ENCODE data around the gene CCDC40.
A peak's percentile ranks its signal among the peaks of the same experiment; 100 is the strongest.

The CCDC40 gene

DNA sequence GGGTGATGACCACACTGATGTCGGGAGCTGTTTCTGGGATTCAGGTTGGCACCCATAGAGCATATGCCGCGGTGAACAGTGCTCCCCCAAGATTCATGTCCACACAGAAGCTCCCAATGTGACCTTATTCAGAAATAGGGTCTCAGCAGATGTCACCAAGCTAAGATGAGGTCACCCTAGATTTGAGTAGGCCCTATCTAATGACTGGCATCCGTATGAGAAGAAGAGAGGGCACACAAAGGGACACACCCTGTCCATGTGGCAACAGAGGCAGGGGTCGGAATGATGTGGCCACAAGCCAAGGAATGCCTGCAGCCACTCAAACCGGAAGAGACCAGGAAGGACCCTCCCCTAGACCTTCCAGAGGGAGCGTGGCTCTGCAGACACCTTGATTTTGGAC lies 36.3 kb upstream of the CCDC40 start:
- no peak for DNase-seq (ENCODE audit: low read depth)

- no peak for DNase-seq (ENCODE audit: low read depth)
Measured at GRCh38 chr17:80000981-80001775, 35.3 kb upstream of the CCDC40 start.

DNA sequence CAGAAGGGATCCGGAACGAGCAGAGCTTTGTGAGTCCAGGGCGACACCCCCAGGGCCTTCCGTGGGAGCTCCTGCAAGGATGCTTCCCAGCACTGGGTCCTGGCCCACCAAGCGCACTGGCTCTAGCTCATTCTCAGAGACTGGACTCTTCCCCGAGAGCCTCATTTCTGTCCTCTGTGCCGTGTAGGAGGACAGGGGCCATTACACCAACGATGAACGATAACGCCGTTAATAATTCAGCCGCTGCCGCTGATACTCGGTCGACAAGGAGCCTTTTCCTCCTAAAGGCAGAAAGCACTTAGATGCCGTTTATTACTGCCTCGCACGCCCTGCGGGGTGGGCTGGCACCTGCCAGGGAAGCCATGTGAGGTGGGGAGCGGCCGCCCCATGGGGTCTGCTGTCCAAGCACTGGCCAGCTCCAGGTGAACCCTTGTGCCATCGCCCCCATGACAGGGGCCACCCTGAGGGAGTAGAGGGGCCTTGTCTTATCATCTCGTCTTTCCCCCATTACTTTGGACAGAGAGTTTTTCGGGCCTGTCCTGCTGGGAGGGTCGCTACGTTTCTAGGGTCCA lies 34.3 kb upstream of the CCDC40 start:
- no peak for DNase-seq (ENCODE audit: low read depth)

GRCh38 chr17:80002690-80003490 lies 33.6 kb upstream of the CCDC40 start:
- no peak for DNase-seq (ENCODE audit: low read depth)

DNA sequence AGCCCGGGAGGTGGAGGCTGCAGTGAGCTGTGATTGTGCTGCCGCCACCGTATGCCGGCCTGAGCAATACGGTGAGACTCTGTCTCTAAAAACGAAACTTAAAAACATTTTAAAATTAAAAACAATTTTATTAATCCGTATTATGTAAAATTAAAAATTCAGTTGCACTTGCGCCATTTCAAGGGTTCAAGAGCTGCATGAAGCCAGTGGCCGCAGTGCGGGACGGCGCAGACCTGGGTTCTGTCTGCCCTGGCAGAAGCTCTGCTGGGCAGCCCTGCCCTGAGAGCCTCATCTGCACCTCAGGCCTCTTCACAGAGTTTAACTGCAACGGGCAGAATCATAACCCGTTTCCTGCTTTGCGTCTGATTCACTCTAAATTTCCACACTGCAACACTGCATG lies 32.5 kb upstream of the CCDC40 start:
- no peak for DNase-seq (ENCODE audit: low read depth)

DNA sequence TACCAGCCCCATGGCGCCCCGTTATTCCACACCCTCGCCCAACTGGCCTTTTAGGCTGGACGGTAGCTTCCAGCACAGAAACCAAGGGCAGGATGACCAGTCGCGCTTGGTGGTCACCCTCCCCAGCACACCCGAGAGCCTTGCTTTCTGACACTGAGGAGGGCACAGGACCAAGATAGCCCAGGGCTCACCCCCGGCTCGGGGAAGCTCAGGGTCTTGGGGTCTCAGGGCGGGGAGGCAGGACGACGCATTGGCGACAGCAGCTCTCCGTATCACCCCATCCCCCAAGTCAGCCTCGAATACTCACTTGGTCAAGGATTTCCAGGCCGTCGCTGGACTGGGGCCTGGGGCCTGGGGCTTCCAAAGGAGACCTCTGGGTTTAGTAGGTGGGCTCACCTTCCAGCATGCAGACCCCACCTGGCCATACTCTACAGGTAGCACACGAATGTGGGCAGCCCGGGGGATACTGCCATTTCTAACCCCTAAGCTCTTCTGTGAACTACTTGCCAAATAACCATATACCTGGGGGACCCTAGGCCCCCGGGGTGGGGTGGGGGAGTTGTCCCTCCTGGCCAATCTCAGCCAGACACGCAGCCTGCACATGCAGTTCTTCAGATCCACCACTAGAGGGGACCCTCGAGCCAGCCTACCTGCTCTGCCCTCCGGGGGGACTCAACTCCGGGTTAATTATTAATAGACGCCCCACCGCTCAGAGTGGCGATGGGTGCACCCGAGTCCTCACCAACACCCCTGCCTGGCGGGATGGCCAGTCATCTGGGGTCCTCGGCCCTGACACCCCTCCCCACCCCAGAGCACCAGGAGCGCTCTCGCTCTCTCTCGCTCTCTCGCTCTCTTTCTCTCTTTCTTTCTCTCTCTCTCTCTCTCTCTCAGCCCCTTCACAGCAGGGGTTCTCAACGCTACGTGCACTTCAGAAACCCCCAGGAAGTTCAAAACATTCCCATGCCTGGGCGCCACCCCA lies 30.8 kb upstream of the CCDC40 start:
- no peak for DNase-seq (ENCODE audit: low read depth)

DNA sequence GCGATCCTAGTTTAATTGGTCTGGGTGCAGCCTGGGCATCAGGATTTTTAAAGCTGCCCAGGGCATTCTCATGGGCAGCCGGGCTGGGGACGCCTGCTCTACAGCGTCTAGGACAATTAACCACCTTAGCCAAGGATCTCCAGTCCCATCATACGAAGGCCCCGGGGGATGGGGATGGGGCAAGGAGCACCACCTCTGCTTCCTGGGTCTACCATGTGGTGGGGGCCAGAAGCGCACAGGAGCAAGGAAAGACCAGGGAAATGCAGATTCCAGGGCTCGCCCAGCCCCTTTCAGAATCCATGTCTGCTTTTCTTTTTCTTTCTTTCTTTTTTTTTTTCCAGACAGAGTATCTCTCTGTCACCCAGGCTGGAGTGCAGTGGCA lies 30.1 kb upstream of the CCDC40 start:
- no peak for DNase-seq (ENCODE audit: low read depth)

DNA sequence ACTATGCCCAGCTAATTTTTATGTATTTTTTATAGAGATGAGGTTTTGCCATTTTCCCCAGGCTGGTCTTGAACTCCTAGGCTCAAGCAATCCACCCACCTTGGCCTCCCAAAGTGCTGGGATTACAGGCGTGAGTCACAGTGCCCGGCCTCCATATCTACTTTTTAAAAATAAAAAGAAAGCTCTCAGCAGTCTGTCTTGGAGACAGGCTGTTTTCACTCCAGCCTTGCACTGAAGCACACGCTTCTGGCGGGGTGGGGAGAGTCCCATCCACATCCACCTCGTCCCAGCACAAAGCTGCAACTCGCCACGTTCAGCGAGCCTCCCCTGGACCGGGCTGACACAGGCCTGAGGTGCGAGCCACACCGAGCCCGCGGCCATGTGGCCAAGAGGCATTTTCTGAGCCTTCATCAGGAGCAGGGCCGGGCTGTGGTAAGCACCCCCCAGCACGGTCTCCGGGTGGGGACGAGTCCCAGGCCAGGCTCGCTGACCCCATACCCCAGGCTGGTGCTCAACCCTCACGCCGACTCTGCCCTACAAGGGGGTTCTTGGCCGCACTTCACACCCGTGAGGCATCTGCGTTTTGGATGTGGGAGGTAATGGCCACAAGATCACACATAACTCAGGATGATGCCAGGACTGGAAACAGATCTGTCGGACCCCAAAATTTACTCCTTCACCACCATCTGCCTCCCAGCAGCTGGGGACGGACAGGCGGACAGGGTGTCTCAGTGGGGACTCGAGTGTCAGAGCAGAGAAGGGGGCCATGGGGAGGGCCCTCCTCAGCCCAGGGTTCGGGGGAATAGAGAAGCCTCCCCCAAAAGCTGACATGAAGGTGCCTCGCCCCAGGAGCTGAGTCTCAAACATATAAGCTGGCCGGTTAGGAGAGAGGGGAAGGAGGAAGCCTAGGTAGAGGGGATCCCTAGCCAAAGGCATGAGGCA lies 29.4 kb upstream of the CCDC40 start:
- DNase-seq (ENCODE audit: low read depth), result no peak

DNA sequence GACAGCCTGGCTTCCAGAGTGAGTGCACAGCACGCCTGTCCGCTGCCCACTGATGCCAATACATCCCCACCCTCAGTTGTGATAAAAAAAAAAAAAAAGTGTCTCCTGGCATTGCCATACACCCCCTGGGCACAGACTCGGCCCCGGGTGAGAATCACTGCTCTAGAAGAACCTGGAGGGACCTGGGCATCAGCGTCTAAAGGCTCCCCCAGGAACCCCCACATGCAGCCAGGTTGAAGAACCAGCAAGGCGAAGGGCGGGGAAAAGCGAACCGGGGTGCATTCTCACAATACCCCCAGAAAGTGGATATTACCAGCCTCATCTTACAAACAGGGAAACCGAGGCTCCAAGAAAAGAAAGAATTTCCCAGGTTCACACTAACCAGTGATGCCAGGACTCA lies 28.5 kb upstream of the CCDC40 start:
- no peak for DNase-seq (ENCODE audit: low read depth)

DNA sequence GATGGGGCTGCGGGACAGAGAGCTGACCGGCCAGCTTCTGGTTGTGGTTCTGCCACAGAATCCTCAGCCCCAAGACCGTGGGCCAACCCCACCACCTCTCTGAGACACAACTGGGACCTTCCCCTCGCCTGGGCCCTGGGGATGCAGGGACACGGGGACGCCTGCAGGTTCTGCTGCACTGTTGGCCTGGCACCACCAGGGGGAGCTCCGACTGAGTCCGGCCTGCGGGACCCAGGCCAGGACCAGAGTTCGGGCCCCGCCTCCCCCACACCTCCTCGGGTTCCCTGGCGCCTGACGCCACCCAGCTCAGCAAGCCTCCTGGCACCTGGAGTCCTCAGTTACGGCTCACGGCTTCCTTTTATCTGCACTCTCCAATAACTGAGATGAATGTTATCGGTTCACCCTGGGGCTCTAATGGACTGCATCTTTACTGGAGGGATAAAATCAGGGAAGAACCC lies 28.0 kb upstream of the CCDC40 start:
- peak; percentile 62 for DNase-seq (ENCODE audit: low read depth)

DNA sequence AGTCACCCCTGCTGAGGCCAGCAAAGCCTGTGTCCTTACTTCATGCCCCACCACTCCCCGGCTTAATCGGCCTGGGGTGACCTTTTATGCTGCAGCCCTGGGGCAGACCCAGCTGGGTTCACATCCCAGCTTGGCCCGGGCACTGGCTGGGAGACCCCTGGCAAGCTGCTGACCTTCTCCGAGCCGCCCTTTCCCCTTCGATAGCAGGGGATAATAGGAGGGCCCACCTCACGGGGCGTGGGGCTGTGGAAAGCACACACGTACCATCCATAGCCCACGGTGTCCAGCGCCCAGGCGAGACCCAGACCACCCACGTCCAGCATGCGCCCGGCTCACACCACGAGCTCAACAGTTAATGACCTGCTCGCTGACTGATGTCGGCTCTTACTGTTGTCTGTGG lies 27.6 kb upstream of the CCDC40 start:
- no peak for DNase-seq (ENCODE audit: low read depth)

GRCh38 chr17:80009391-80010282 lies 26.8 kb upstream of the CCDC40 start:
- no peak for DNase-seq (ENCODE audit: low read depth)

DNA sequence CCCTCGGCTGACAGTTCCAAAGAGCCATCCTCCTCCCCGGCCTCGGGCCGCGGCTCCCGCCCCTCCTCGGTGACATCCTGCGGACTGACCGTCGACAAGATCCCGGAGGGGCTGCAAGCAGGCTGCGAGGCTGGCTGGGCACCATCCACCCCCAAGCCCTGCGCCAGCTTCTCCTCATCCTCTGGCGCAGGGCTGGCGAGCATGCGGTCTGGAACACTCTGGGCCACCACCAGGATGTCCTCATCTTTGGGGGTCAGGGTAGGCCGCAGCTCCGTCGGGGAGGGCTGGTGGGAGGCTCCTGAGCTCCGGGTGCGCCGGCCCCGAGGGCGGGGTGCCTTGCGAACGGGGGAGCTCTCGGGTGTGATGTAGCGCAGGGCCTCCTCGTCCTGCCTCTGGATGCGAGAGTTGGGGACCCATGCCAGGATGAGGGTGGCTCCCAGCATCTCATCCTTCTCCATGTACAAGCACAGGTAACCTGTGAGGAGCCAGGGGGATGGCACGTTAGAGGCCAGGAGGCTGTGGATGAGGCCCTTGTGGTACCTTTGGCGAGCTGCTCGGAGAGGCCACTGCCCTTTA lies 26.1 kb upstream of the CCDC40 start:
- no peak for DNase-seq (ENCODE audit: low read depth)

GRCh38 chr17:80011989-80012555 lies 24.4 kb upstream of the CCDC40 start:
- no peak for DNase-seq (ENCODE audit: low read depth)

DNA sequence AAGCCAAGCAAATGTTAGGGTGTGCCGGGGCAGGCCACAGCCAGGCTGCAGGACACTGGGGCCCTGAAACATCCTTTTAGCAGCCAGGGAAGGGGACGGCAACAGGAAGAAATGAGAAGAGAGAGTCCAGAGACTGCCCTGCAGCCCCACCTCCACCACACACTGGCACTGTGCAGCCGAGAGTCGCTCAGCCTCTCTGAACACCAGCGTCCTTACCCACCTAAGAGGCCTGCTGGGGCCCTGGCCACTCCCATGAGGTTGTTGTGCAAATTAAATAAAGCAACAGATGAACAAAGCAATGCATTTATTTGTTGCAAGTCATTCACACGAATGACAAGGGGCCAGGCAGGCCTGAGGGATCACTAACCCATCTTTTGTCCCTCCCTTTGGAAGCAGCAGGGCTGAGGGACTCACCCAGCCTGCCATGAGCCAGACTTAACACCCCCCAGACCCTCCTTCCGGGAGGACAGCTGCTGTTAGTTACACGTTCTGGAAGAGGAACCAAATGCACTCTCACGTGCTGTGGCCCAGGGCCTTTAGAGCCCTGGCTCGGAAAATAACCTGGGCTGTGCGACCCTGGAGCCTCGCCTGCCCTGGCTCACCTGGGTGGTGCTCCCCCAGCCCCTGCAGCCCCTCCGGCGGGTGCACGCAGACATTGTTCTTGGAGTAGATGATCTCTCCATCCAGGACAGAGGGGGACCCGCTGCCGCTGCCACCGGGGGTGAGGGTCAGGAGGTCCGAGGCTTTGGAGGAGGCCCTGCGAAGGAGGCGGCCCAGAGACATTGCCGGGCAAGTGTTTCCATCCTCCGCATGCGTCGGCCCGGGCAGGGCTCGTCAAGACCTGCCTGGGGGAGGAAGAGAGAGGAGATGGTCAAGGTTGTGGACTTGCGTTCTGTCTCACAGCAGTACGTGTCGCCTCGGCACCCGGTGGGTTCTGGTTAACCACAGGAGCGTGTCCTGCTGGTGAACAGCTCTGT lies 23.4 kb upstream of the CCDC40 start:
- DNase-seq (ENCODE audit: low read depth), result no peak

- no peak for DNase-seq (ENCODE audit: low read depth)
Measured at GRCh38 chr17:80017226-80018010, 19.0 kb upstream of the CCDC40 start.
